ENCODE measurements around the gene LMO2. TPM values are rescaled to one million over a fixed set of nuclear protein-coding genes. Genes with fewer than 3 reads are reported as not detected.

Gene LMO2
- total and polyA plus RNA-seq, 2 of the 13 experiments (the other 11 are each of a cell fraction or from before 2014, with no cell fraction given), result not detected

DNA sequence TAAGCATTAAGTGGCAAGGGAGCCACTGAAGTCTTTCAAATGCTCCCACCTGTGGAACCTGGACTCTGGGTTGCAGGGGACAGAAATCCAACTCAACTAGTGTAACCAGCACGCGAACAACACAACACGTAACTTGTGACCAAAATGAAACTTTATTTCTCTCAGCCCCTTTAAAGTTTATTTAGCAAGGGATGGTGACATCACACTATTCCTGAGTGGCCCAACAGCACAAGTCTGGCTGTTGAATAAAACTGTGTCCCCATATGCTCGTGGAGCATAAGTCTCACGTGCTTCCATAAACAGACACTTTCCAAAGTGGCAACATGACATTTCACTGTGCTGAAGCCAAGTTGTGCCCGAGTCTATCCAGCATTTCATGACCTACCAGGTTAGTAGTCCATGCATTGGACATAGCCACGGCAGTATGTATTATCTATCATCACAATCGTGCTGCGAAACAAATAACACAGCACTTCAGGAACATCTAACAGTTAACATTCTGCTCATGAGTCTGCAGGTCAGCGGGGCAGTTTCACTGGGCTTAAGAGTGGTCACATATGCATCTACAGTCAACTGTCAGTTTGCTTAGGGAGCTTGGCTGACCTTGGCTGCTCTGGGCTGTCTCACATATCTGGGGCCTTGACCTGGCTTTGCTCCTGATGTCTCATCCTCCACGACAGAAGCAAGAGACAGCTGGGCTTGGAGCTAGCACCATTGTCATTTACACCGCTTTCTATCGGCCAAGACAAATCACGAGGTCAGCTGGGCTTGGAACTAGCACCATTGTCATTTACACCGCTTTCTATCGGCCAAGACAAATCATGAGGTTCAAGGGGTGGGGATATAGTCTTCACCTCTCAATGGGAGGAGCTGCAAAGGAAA is 35.0 kb upstream of the LMO2 start:
- WGBS (ENCODE audit: low lambda C conversion rate), result 14% methylated on average over 14 of the region's 16 CpGs
- no peak for DNase-seq (ENCODE audit: low spot score)
- in situ Hi-C loops (cut with HindIII; ENCODE audit: extremely low pct_ligation_motif_present, low pct_unique_long_range_greater_than_20kb) (no loop called here), intact Hi-C loops (cut with micrococcal nuclease; ENCODE audit: unreplicated experiment) (no loop called here)
- POLR2A ChIA-PET, result no interaction called here
- Histone ChIP-seq H3K9ac (ENCODE audit: insufficient read depth, low read depth, low read length) (no peak overlapping the region), H3K9me3 (ENCODE audit: low read length) (no peaks in the 10 kb centered on the region), H3K27ac (ENCODE audit: extremely low read length, insufficient read depth, low read length) (no peak overlapping the region), H4K20me1 (ENCODE audit: insufficient read depth, low read length) (no peaks in the 10 kb centered on the region), H3K4me2 (ENCODE audit: low read depth, low read length) (no peak overlapping the region), H3K4me3 (replicated peaks in 1 of 3; ENCODE audit: insufficient read depth in 1 of 3, low read depth in 2 of 3, low read length in 3 of 3) (no peak overlapping the region), H3K27me3 (ENCODE audit: control insufficient read depth in 1 of 2, insufficient read depth in 2 of 2, low read length in 2 of 2) (peaks cover 0 to 14% of the 10 kb centered on the region in 2 experiments; a peak in 3 of 5 replicates), H3K36me3 (replicated peaks in 1 of 2; ENCODE audit: control insufficient read depth in 1 of 2, insufficient read depth in 2 of 2, low read length in 2 of 2) (no peaks in the 10 kb centered on the region), H2AFZ (ENCODE audit: low read length) (no peak overlapping the region), H3K79me2 (ENCODE audit: insufficient read depth, low read length) (no peaks in the 10 kb centered on the region), H3K4me1 (ENCODE audit: insufficient read depth, low read length) (0 out of 2 replicates have a peak, but pooled peaks cover 8% of the 10 kb centered on the region)
- no TSS peak for BruUV-seq (replicated peaks)
- TF ChIP-seq HHEX (CRISPR knock-in tag; IDR thresholded peaks at IDR 0.05) (no peak), RXRA (CRISPR knock-in tag; IDR thresholded peaks at IDR 0.05) (peak; percentile 21; the same call in 1 of the 2 replicates), RARA (CRISPR knock-in tag; IDR thresholded peaks at IDR 0.05) (peak; percentile 75), SIN3B (IDR thresholded peaks at IDR 0.05; ENCODE audit: low read length) (no peak), ZNF703 (CRISPR knock-in tag; IDR thresholded peaks at IDR 0.05; ENCODE audit: borderline replicate concordance) (no peak), HDAC6 (IDR thresholded peaks at IDR 0.05; ENCODE audit: low read depth, low read length) (no peak)
- CTCF ChIA-PET (ENCODE audit: low intra/inter-chr PET ratio, low total read pairs), result no interaction called here
- ATAC-seq, result peak; percentile 59
- FAIRE-seq, result no peak

GRCh38 chr11:33924341-33924740 is 32.5 kb upstream of the LMO2 start:
- Histone ChIP-seq H3K9me3 (ENCODE audit: low read length) (no peaks in the 10 kb centered on the region), H3K36me3 (replicated peaks in 1 of 2; ENCODE audit: control insufficient read depth in 1 of 2, insufficient read depth in 2 of 2, low read length in 2 of 2) (no peaks in the 10 kb centered on the region), H3K4me2 (ENCODE audit: low read depth, low read length) (no peak overlapping the region), H3K4me3 (replicated peaks in 1 of 3; ENCODE audit: insufficient read depth in 1 of 3, low read depth in 2 of 3, low read length in 3 of 3) (no peak overlapping the region), H2AFZ (ENCODE audit: low read length) (no peak overlapping the region), H4K20me1 (ENCODE audit: insufficient read depth, low read length) (no peaks in the 10 kb centered on the region), H3K27ac (ENCODE audit: extremely low read length, insufficient read depth, low read length) (no peak overlapping the region), H3K27me3 (ENCODE audit: control insufficient read depth in 1 of 2, insufficient read depth in 2 of 2, low read length in 2 of 2) (peaks cover 0 to 13% of the 10 kb centered on the region in 2 experiments; a peak in 2 of 5 replicates), H3K4me1 (ENCODE audit: insufficient read depth, low read length) (0 out of 2 replicates have a peak, but pooled peaks cover 8% of the 10 kb centered on the region), H3K9ac (ENCODE audit: insufficient read depth, low read depth, low read length) (no peak overlapping the region), H3K79me2 (ENCODE audit: insufficient read depth, low read length) (no peaks in the 10 kb centered on the region)
- in situ Hi-C loops (cut with HindIII; ENCODE audit: extremely low pct_ligation_motif_present, low pct_unique_long_range_greater_than_20kb), result no loop called here
- DNase-seq (ENCODE audit: low spot score) (no peak), FAIRE-seq (no peak), ATAC-seq (no peak)
- CTCF ChIA-PET (ENCODE audit: low intra/inter-chr PET ratio, low total read pairs), result no interaction called here
- intact Hi-C loops (cut with micrococcal nuclease; ENCODE audit: unreplicated experiment), result no loop called here
- BruUV-seq (replicated peaks), result no TSS peak
- TF ChIP-seq PRDM4 (CRISPR knock-in tag; IDR thresholded peaks at IDR 0.05; ENCODE audit: borderline replicate concordance), result no peak
- WGBS (ENCODE audit: low lambda C conversion rate), result 34% methylated on average over 5 of the region's 5 CpGs
- POLR2A ChIA-PET, result no interaction called here
